ENCODE results near the gene SIGLEC7.

GRCh38 chr19:51110666-51110971 lies 31.5 kb upstream of the SIGLEC7 start:
- TF ChIP-seq CTCF (IDR thresholded peaks at IDR 0.05) = no peak
- no peak for TF ChIP-seq POLR2A (IDR thresholded peaks at IDR 0.05)

All from heart left ventricle (tissue), 13 donors.